Activated CD4-positive, alpha-beta T cell treated with anti-CD3 and anti-CD28 coated beads, Interleukin-2, amount 10 ng/mL, durations not matched to agents 24 days and 14 days (primary cell): ENCODE results near the gene MARCHF11. TPM values are rescaled to one million over a fixed set of nuclear protein-coding genes. Genes with fewer than 3 reads are reported as not detected.

ENCODE experiments used
- DNase-seq: peaks from one replicate; pipeline ENCODE4 v3.0.0; 2022
- H3K27ac Mint-ChIP-seq: one replicate; pipeline ENCODE4 v1.8.0; 2022; ENCODE audit warnings: mild to moderate bottlenecking, mixed read lengths
- H3K27me3 Mint-ChIP-seq: one replicate; pipeline ENCODE4 v1.8.0; 2022; ENCODE audit warnings: mixed read lengths
- H3K36me3 Mint-ChIP-seq: one replicate; pipeline ENCODE4 v1.8.0; 2022; ENCODE audit warnings: low read depth, mild to moderate bottlenecking, mixed read lengths
- H3K4me1 Mint-ChIP-seq: one replicate; pipeline ENCODE4 v1.8.0; 2021; ENCODE audit warnings: mixed read lengths
- H3K4me3 Mint-ChIP-seq: one replicate; pipeline ENCODE4 v1.8.0; 2022; ENCODE audit warnings: mild to moderate bottlenecking, moderate library complexity, mixed read lengths
- H3K9me3 Mint-ChIP-seq: one replicate; pipeline ENCODE4 v1.8.0; 2021; ENCODE audit warnings: mixed read lengths
- intact Hi-C: fragments of 100-400 bp; cut with micrococcal nuclease; formaldehyde crosslinking; loops from one replicate; pipeline ENCODE4 v1.15.1; 2023
- total RNA-seq: library from RNA; stranded (reverse); gene quantifications from 2 replicates; pipeline ENCODE4 v1.2.3, GENCODE V29; 2022

Gene MARCHF11
- total RNA-seq, 1 donor from 2014 or later: not detected

GRCh38 chr5:16144416-16144815 is 35.2 kb downstream of the MARCHF11 start:
- H3K4me3 Mint-ChIP-seq: no peak overlapping the region
- no peaks in the 10 kb centered on the region for H3K27me3 Mint-ChIP-seq
- H3K9me3 Mint-ChIP-seq: no peaks in the 10 kb centered on the region
- H3K4me1 Mint-ChIP-seq: no peaks in the 10 kb centered on the region
- H3K27ac Mint-ChIP-seq: no peak overlapping the region
- intact Hi-C loops: no loop called here
- DNase-seq: no peak
- no peaks in the 10 kb centered on the region for H3K36me3 Mint-ChIP-seq

DNA sequence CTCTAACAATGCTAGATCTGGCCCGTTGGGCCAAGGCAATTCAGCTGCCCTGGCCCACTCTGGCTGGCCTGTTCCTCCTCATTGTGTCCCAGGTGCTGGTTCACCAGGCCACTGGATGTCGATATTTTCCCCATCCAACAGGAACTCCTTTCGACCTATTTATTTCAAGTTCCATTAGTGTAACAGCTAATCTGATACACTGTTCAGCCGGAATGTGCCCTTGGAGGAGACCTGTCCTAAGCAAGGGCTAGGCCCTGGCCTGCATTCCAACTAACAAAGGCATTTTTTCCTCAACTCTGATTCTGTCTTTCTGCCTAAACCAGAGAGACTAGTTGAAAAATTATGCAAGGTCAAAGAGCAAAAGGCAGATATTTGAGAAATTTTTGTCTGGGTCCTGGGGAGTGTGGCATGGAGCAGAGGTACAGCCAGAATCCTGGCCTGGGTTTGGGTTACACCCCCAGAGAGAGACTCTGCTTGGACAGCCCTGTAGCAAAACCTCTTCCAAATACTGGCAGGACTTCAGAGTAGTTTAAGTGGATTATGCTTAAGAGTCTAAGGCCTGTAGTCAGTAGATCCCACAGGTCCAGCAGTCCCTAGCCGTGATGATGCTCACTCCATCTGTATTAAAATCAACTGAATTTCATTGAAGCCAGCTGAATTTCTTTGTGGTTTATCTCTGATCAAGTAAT is 36.1 kb downstream of the MARCHF11 start:
- intact Hi-C loops: no loop called here
- Mint-ChIP-seq H3K4me1 (no peaks in the 10 kb centered on the region), H3K4me3 (no peak overlapping the region), H3K27ac (no peak overlapping the region), H3K27me3 (no peaks in the 10 kb centered on the region), H3K36me3 (no peaks in the 10 kb centered on the region), H3K9me3 (no peaks in the 10 kb centered on the region)
- DNase-seq: no peak

DNA sequence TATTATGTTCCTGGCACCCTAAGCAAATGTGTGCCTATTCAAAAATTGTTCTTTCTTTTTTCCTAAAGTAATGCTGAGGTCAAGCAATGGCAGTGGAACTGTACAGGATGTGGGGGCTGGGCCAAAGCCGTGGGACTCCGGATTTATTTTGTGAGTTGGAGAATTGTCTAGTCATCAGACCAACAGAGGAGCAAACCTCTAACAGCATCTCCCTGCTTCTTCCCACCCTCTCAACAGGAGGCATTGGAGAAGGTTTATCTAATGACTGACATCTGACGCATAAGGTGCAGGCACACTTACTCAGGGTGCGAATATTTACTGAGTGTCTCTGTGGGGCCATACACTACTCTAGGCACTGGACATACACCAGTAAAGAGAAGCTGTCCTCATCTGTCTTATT is 38.6 kb downstream of the MARCHF11 start:
- Mint-ChIP-seq H3K27me3 (no peaks in the 10 kb centered on the region), H3K9me3 (no peaks in the 10 kb centered on the region), H3K4me1 (no peaks in the 10 kb centered on the region), H3K27ac (no peak overlapping the region), H3K4me3 (no peak overlapping the region), H3K36me3 (no peaks in the 10 kb centered on the region)
- DNase-seq: no peak
- intact Hi-C loops: no loop called here

DNA sequence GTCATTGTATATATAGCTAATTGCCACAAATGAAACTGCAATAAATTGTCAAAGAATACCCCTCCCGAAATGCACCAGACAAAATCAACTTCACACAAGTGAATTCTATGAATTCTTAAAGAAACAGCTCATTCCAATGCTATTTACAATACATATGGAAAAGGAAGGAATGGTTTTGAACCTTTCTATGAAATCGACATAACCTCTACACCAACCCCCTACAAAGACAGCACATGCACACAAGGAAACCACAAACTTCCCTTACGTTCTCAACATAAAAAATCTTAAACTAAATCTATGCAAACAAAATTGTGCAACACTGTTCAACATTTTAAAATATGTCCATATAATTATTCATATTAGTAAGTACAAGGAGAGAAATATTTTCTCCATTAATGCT is 39.2 kb downstream of the MARCHF11 start:
- Mint-ChIP-seq H3K4me3 (no peak overlapping the region), H3K36me3 (no peaks in the 10 kb centered on the region), H3K27ac (no peak overlapping the region), H3K27me3 (no peaks in the 10 kb centered on the region), H3K9me3 (no peaks in the 10 kb centered on the region), H3K4me1 (no peaks in the 10 kb centered on the region)
- DNase-seq: no peak
- intact Hi-C loops: no loop called here

DNA sequence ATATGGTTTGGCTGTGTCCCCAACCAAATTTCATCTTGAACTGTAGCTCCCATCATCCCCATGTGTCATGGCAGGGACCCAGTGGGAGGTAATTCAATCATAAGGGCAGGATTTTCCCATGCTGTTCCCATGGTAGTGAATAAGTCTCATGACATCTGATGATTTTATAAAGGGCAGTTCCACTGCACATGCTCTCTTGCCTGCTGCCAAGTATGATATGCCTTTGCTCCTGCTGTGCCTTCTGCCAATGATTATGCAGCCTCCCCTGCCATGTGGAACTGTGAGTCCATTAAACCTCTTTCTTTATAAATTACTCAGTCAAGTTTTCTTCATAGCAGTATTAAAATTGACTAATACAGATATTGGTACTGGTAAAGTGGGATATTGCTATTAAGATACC is 42.4 kb downstream of the MARCHF11 start:
- no peak for DNase-seq
- no peaks in the 10 kb centered on the region for H3K36me3 Mint-ChIP-seq
- no peaks in the 10 kb centered on the region for H3K4me1 Mint-ChIP-seq
- intact Hi-C loops: no loop called here
- H3K9me3 Mint-ChIP-seq: no peaks in the 10 kb centered on the region
- H3K27ac Mint-ChIP-seq: no peak overlapping the region
- no peaks in the 10 kb centered on the region for H3K27me3 Mint-ChIP-seq
- no peak overlapping the region for H3K4me3 Mint-ChIP-seq

DNA sequence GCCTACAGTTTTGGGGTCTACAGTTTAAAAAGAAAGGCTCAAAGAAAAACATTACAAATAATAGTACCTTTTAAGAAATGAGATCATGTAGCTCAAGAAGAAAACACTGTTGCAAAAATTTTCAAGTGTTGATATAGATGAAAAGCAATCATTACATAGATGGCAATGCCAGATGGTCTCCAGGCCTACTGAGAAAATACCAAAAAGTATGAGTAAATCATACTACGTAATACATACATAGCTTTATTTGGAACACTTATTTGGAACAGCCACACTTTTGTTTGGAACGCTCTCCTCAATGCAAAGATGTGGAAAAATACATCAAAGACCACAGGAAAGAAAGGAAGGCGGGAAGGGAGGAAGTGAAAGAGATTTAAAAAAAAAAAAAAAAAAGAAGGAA is 44.1 kb downstream of the MARCHF11 start:
- Mint-ChIP-seq H3K4me3 (no peak overlapping the region), H3K27ac (no peak overlapping the region), H3K36me3 (no peaks in the 10 kb centered on the region), H3K27me3 (no peaks in the 10 kb centered on the region), H3K9me3 (no peaks in the 10 kb centered on the region), H3K4me1 (no peaks in the 10 kb centered on the region)
- intact Hi-C loops: no loop called here
- no peak for DNase-seq

- no peaks in the 10 kb centered on the region for H3K36me3 Mint-ChIP-seq
- no peak overlapping the region for H3K27ac Mint-ChIP-seq
- DNase-seq: no peak
- H3K27me3 Mint-ChIP-seq: no peaks in the 10 kb centered on the region
- no peaks in the 10 kb centered on the region for H3K4me1 Mint-ChIP-seq
- H3K4me3 Mint-ChIP-seq: no peak overlapping the region
- no peaks in the 10 kb centered on the region for H3K9me3 Mint-ChIP-seq
- intact Hi-C loops: no loop called here
These were observed 44.6 kb downstream of the MARCHF11 start for GRCh38 chr5:16135003-16135402.

DNA sequence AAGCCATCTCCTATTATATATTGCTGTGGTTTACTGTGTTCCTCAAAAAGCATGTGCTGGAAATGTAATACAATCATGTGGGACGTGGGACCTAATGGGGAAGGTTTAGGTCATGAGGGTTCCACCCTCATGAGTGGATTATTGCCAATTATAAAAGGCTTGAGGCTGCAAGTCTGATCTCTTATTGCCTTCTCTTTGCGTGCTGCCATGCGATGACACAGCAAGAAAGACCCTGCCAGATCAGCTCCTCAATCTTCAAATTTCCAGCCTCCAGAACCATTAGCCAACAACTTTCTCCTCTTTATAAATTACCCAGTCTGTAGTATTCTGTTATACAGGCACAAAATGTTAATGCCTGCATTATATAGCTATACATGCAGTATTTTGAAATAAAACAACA is 45.4 kb downstream of the MARCHF11 start:
- DNase-seq: no peak
- no peaks in the 10 kb centered on the region for H3K9me3 Mint-ChIP-seq
- no peaks in the 10 kb centered on the region for H3K4me1 Mint-ChIP-seq
- H3K27ac Mint-ChIP-seq: no peak overlapping the region
- intact Hi-C loops: no loop called here
- H3K27me3 Mint-ChIP-seq: no peaks in the 10 kb centered on the region
- no peak overlapping the region for H3K4me3 Mint-ChIP-seq
- no peaks in the 10 kb centered on the region for H3K36me3 Mint-ChIP-seq

DNA sequence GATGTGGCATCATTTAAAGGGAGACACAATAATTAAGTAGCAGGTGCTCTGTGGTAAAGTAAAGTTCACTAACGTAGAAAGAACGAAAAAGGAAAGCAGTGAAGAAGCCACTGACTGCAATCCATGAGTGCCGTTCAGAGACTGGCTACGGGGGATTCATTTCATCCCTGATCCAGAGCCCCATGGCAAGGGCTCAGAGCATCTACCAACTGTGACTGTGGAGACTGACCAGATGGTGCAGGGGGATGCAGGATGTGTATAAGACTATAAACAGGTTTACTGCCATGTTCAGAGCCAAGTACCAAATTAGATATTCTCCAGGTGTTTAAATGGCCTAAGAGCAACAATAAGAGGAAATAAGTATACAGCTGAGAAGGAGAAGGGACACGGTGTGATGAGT is 47.7 kb downstream of the MARCHF11 start:
- H3K27ac Mint-ChIP-seq: no peak overlapping the region
- H3K36me3 Mint-ChIP-seq: no peaks in the 10 kb centered on the region
- no peaks in the 10 kb centered on the region for H3K4me1 Mint-ChIP-seq
- no peaks in the 10 kb centered on the region for H3K9me3 Mint-ChIP-seq
- intact Hi-C loops: no loop called here
- DNase-seq: no peak
- no peak overlapping the region for H3K4me3 Mint-ChIP-seq
- no peaks in the 10 kb centered on the region for H3K27me3 Mint-ChIP-seq

DNA sequence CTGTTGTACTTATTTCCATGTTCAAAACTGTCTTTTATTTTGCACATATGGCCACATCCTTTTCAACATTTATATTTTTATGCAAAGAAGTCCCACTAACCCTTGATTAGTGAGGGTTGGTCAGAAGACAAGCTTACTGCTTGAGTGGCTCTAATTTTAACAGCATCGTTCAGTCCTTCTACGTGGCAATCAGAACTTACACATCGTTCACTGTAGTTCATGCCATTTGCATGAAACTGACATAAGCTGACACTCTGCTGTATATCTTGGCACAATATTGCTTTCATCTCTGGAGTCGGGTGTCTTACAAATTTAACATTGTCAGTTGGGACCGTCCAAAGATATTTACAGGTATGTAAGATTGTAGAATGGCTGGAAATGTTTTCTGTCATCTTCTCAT is 50.6 kb downstream of the MARCHF11 start:
- no peak overlapping the region for H3K4me3 Mint-ChIP-seq
- intact Hi-C loops: no loop called here
- H3K36me3 Mint-ChIP-seq: no peaks in the 10 kb centered on the region

GRCh38 chr5:16127865-16128544 is 51.6 kb downstream of the MARCHF11 start:
- no peak for DNase-seq
- H3K36me3 Mint-ChIP-seq: no peaks in the 10 kb centered on the region
- intact Hi-C loops: no loop called here
- no peak overlapping the region for H3K4me3 Mint-ChIP-seq
- H3K9me3 Mint-ChIP-seq: no peaks in the 10 kb centered on the region
- H3K27me3 Mint-ChIP-seq: no peaks in the 10 kb centered on the region
- no peaks in the 10 kb centered on the region for H3K4me1 Mint-ChIP-seq
- H3K27ac Mint-ChIP-seq: no peak overlapping the region

More for the DNA sequence above, 50.6 kb downstream of the MARCHF11 start:
- Mint-ChIP-seq H3K4me1 (no peaks in the 10 kb centered on the region), H3K27ac (no peak overlapping the region), H3K9me3 (no peaks in the 10 kb centered on the region), H3K27me3 (no peaks in the 10 kb centered on the region)
- DNase-seq: no peak

DNA sequence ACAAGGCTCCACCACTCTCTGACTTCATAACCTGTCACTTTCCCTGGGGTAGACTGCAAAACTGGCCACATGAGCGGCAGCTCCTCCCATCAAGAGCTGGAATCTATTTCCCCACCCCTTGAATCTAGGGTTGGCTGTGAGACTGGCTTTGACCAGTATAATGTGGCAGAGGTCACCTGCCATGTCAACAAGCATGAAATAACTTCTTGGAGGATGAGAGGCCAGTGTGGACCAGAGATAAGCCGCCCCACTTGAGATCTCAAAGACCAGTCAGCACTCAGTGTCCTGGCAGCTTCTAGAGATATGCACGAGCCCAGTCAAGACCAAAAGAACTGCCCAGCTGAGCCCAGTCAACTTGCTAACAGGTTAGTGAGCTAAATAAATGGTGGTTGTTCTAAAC is 59.0 kb downstream of the MARCHF11 start:
- no peak for DNase-seq
- H3K36me3 Mint-ChIP-seq: no peaks in the 10 kb centered on the region
- no peak overlapping the region for H3K4me3 Mint-ChIP-seq
- no peak overlapping the region for H3K27ac Mint-ChIP-seq
- no peaks in the 10 kb centered on the region for H3K4me1 Mint-ChIP-seq
- intact Hi-C loops: no loop called here
- no peaks in the 10 kb centered on the region for H3K9me3 Mint-ChIP-seq
- no peaks in the 10 kb centered on the region for H3K27me3 Mint-ChIP-seq

DNA sequence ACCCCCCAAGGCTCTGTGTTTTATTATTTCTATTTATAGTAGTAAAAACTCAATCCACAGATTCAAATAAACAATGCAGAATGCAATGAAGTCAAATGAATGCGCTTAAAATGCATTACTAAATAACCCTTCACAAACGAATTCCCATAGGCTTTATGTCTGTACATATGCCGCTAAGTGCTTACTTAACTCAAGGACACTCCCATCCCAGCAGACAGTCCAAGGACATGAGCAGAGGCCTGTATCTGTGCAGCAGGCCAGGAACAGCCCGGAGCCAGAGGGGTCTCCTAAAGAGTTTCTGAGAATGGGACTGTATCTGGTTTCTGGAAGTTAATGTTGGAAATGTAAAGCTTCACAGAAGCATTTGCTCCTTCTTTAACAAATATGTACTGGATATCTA is 59.8 kb downstream of the MARCHF11 start:
- Mint-ChIP-seq H3K9me3 (no peaks in the 10 kb centered on the region), H3K36me3 (no peaks in the 10 kb centered on the region), H3K4me3 (no peak overlapping the region), H3K27me3 (no peaks in the 10 kb centered on the region), H3K27ac (no peak overlapping the region), H3K4me1 (no peaks in the 10 kb centered on the region)
- intact Hi-C loops: no loop called here
- no peak for DNase-seq

DNA sequence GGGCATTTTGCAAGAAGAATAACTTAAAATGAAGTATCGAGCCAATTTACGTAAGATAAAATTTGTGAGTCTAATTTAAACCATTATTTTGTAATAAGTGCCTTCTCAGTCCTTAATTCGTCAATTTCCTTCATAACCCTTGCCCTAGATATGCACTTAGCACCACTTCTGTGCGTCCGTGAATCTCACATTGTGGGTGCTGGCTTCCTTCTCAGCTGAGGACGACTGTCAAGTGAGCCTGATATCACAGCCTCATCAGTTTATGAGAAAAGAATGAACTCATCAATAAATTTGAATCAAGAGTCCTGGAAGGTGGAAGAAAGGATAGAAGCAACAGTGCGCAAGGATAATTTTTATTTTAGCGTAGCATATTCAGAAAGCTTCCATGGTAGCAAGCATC is 64.5 kb downstream of the MARCHF11 start:
- Mint-ChIP-seq H3K9me3 (peaks cover 4% of the 10 kb centered on the region), H3K4me1 (no peaks in the 10 kb centered on the region), H3K4me3 (no peak overlapping the region), H3K27me3 (no peaks in the 10 kb centered on the region), H3K27ac (no peak overlapping the region), H3K36me3 (no peaks in the 10 kb centered on the region)
- intact Hi-C loops: no loop called here
- DNase-seq: no peak

DNA sequence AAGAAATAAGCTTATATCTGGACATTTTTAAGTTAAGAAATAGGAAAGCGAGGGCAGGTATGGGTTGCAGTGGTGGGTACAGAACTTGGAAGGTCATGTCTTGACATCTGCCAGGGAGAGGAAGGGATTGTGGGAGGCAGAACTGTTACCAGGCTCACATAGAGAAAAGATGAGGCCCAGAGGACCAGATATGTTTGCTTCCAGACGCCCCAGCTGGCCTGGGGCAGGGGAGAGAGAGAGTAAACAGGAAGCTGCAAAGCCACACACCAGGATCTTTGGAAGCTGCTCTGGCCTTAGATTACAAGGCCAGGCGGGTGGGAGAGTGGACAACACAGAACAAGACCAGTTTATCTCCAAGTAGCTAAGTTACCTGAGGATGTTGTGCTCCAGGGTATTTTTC is 71.2 kb downstream of the MARCHF11 start:
- H3K36me3 Mint-ChIP-seq: no peaks in the 10 kb centered on the region
- H3K4me3 Mint-ChIP-seq: no peak overlapping the region
- no peak for DNase-seq
- peaks cover 4% of the 10 kb centered on the region for H3K9me3 Mint-ChIP-seq
- intact Hi-C loops: no loop called here
- H3K27me3 Mint-ChIP-seq: no peaks in the 10 kb centered on the region
- no peaks in the 10 kb centered on the region for H3K4me1 Mint-ChIP-seq
- no peak overlapping the region for H3K27ac Mint-ChIP-seq
